ENCODE results near the gene CACNG3.
"Not testable (repeated sequence)": the region's sequence is repeated elsewhere in the genome, so short reads cannot be mapped to it uniquely, and the experiment has no call there.

Gene CACNG3

GRCh38 chr16:24281466-24281865 is 25.3 kb downstream of the CACNG3 start:
- DNase-seq = no peak

GRCh38 chr16:24282141-24282540 is 26.0 kb downstream of the CACNG3 start:
- no peak for DNase-seq

- DNase-seq = no peak
Observed at GRCh38 chr16:24286741-24287405, 30.7 kb downstream of the CACNG3 start.

GRCh38 chr16:24288516-24288915 is 32.4 kb downstream of the CACNG3 start:
- no peak for DNase-seq

GRCh38 chr16:24289166-24289700 is 33.1 kb downstream of the CACNG3 start:
- DNase-seq = no peak

GRCh38 chr16:24291932-24292331 is 35.8 kb downstream of the CACNG3 start:
- DNase-seq = no peak

GRCh38 chr16:24294131-24294530 is 38.0 kb downstream of the CACNG3 start:
- no peak for DNase-seq

GRCh38 chr16:24297375-24297774 is 41.2 kb downstream of the CACNG3 start:
- no peak for DNase-seq

- no peak for DNase-seq
Observed at GRCh38 chr16:24298548-24299167, 42.5 kb downstream of the CACNG3 start.

GRCh38 chr16:24300750-24301149 is 44.6 kb downstream of the CACNG3 start:
- DNase-seq = not testable (repeated sequence)

GRCh38 chr16:24302636-24303035 is 46.5 kb downstream of the CACNG3 start:
- DNase-seq = no peak

- DNase-seq = no peak
Observed at GRCh38 chr16:24308200-24308599, 52.1 kb downstream of the CACNG3 start.

GRCh38 chr16:24309258-24310142 is 53.4 kb downstream of the CACNG3 start:
- no peak for DNase-seq

- no peak for DNase-seq
Observed at GRCh38 chr16:24315343-24315742, 59.2 kb downstream of the CACNG3 start.

- no peak for DNase-seq
Observed at GRCh38 chr16:24318680-24319079, 62.5 kb downstream of the CACNG3 start.

GRCh38 chr16:24319126-24319814 is 63.1 kb downstream of the CACNG3 start:
- no peak for DNase-seq

- no peak for DNase-seq
Observed at GRCh38 chr16:24322106-24322505, 66.0 kb downstream of the CACNG3 start.

- no peak for DNase-seq
Observed at GRCh38 chr16:24324421-24324820, 68.3 kb downstream of the CACNG3 start.

- no peak for DNase-seq
Observed at GRCh38 chr16:24328835-24329452, 72.8 kb downstream of the CACNG3 start.

- DNase-seq = no peak
Observed at GRCh38 chr16:24332178-24332577, 76.0 kb downstream of the CACNG3 start.

GRCh38 chr16:24332582-24333090 is 76.5 kb downstream of the CACNG3 start:
- DNase-seq = no peak

- DNase-seq = no peak
Observed at GRCh38 chr16:24336491-24336890, 80.4 kb downstream of the CACNG3 start.
